GM10266 (cell line): ENCODE measurements around the gene RASGRP2.

Experiments
- DNase-seq: peaks from one replicate; pipeline ENCODE4 v3.0.0; 2012; ENCODE audit errors: extremely low spot score
- CTCF ChIP-seq: IDR thresholded peaks from 2 replicates; pipeline ENCODE4 v1.5.1; 2012; ENCODE audit warnings: mild to moderate bottlenecking, low read depth; ENCODE audit not compliant: control insufficient read depth, insufficient read depth; ENCODE audit errors: missing control alignments

The RASGRP2 gene

GRCh38 chr11:64759131-64759721 lies 15.3 kb upstream of the RASGRP2 start:
- DNase-seq: no peak
- TF ChIP-seq CTCF: no peak

DNA sequence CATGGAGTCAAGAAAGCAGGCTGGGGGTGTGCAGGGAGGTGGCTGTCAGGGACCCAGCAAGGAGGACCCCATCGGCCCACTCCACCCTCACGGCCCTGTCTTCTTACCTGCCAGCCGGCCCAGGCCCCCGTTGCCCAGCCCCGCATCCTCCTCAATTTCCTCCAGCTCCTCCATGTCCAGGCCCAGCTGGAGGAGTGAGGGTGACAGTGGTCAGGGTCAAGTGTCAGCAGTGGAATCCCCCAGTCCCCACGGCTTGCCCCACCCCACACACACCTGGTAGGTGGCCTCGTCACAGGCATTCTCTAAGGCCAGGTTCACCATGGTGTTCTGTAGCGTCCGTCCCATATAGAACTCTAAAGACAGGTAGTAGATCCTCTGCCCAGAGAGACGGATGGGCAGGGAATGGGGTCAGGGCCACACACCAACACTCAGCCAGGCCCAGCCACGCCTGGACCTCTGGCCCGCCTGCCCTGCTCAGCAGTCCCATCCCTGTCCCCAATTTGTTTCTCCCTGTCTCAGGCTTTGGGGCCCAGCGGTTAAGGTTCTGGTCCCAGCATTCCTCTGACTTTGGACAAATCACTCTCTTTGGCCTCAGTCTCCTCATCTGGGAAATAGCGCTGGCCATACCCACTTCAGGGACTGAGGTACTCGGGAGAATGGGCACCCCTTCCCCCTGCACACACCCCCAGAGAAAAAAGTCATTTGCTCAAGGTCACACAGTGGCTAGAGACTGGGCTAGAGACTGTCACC lies 14.6 kb upstream of the RASGRP2 start:
- TF ChIP-seq CTCF: no peak
- DNase-seq: no peak

DNA sequence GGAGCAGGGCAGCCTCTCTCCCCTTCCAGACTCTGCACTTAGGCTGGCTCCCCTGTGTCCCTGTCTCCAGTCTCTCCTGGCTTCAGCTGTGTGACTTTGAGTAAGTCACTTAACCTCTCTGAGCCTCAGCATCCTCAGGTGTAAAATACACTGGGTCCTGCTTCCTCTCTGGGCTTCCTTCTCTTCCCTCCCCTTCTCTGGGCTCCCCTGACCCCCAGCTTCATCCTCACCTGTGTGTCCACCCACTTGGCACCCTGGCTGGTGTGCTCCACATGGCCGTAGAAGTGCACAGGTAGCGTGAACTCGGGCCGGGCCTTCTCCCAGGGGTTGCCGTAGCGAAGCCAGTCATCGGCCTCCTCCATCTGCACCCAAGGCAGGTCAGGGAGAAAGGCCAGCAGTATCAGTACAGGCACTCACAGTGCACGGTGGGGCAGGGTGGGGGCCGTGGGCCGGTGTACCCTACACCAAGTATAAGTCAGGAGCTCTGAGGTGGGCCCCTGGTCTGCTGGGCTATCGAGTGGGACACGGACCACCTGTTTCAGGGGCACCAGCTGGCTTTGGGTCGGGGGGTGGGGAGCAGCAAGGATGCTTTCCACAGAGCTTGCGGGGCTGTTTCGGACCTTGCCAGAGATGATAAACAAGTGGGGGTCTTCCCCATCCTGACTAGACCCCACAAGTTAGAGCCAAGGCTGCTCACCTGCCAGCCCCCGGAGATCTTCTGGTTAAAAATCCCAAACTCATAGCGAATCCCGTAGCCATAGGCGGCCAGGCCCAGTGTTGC lies 13.8 kb upstream of the RASGRP2 start:
- DNase-seq: no peak
- no peak for TF ChIP-seq CTCF

DNA sequence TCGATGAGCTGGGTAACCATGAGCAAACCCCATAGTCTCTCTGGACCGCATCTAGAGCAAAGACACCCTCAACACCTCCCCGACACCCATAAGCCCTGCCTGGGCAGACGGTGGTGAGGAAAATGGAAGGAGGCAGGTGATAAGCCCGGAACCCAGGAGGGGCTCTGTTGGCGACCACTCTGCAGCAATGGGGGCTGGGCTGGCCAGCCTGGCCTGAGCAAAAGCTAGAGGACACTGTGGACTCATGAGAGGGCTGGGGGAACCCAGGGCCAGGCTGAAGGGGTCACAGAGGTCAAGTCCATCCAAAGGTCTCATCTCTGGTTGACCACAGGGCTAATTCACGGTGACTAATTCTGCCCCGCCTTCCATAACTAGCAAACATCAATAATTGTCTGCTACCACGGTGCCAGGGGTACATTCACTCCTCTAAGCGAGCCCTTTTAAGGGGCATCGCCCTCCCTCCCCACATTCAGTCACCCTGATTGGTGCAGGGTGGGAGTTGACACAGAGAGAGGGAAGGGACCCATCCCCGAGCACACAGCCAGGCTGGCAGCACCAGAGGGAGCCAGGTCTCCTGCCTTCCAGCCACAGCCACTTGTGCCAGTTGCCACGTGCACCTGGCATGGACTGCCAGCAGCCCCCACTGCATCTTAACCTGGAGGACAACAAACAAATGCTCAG lies 11.9 kb upstream of the RASGRP2 start:
- no peak for DNase-seq
- no peak for TF ChIP-seq CTCF

DNA sequence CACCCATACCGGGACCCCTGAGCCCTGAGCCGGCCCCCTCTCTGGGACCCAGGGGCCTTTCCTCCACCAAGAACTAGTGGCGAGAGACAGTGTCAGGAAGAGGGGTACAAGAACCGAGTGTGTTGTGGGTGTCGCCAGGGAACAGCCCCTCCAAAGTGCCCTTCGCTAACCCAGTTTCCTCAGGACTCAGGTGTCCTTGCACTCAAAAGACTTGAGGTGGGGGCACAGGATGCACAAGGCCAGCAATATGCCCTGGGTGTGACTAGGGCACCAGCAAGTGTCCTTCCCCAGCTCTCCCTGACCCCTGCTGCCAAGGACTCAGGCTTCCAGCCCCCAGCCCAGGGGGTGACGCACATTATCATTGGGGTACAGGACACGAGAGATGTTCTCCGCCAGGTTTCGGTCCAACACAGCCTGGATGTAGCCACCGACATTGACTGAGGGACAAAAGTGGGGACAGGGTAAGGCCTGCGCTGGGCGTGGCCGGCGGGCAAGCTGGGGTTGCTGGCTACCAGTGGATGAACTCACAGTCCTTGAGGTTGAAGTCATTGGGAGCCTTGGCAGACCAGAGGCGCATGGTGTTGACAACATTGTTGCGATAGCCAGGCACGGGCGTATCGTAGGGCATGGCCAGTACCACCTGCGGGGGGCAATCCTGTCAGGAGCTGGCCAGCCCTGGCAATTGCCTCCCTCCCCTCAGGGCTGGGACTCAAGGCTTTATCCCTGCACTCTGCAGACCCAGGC lies 11.1 kb upstream of the RASGRP2 start:
- no peak for DNase-seq
- no peak for TF ChIP-seq CTCF

- no peak for DNase-seq
- TF ChIP-seq CTCF: no peak
Observed at GRCh38 chr11:64754124-64754918, 10.4 kb upstream of the RASGRP2 start.
